ENCODE measurements around the gene APOBEC3G. TPM values are rescaled to one million over a fixed set of nuclear protein-coding genes. Genes with fewer than 3 reads are reported as not detected.

The APOBEC3G gene
- total RNA-seq, 1 donor, result 31.3 TPM

DNA sequence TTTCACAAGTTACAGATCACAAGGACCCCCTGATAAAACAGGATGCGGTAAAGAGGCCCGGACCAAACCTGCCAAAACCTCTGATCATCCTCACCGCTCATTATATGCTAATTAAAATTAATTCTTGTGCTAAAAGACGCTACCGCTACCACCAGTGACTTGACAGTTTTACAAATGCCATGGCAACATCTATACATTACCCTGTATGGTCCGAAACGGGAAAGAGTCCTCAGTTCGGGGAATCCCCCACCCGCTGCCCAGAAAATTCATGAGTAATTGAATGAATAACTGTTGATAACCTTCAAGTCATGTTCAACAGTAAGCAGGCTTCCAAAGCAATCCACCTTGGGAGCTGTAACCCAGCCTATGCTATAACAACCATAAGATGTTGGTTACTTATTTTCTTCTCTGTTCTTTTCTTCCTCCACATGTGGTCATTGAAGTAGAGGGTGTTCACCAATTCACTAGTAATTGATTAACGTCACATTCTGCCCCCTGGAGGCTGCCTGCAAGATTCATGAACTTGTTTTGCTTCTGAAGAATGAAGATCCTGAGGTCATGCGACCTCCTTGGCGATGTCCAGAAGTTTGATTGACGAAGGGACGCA, 40.6 kb downstream of the APOBEC3G start:
- no peaks in the 10 kb centered on the region for H3K9me3 ChIP-seq (ENCODE audit: low read depth, low read length)
- no peaks in the 10 kb centered on the region for H3K27me3 ChIP-seq (ENCODE audit: insufficient read depth, low read length)
- peaks cover 44% of the 10 kb centered on the region for H3K4me1 ChIP-seq (ENCODE audit: insufficient read depth, low read length)
- no peak overlapping the region for H3K4me3 ChIP-seq (ENCODE audit: low read length)

GRCh38 chr22:39120983-39121382, 43.9 kb downstream of the APOBEC3G start:
- no peaks in the 10 kb centered on the region for H3K9me3 ChIP-seq (ENCODE audit: low read depth, low read length)
- no peaks in the 10 kb centered on the region for H3K27me3 ChIP-seq (ENCODE audit: insufficient read depth, low read length)
- peaks cover 30% of the 10 kb centered on the region for H3K4me1 ChIP-seq (ENCODE audit: insufficient read depth, low read length)
- H3K4me3 ChIP-seq (ENCODE audit: low read length), result no peak overlapping the region

GRCh38 chr22:39122772-39123470, 45.8 kb downstream of the APOBEC3G start:
- H3K4me1 ChIP-seq (ENCODE audit: insufficient read depth, low read length), result peaks cover 10% of the 10 kb centered on the region
- no peaks in the 10 kb centered on the region for H3K27me3 ChIP-seq (ENCODE audit: insufficient read depth, low read length)
- H3K9me3 ChIP-seq (ENCODE audit: low read depth, low read length), result no peaks in the 10 kb centered on the region
- no peak overlapping the region for H3K4me3 ChIP-seq (ENCODE audit: low read length)

GRCh38 chr22:39123751-39124581, 46.9 kb downstream of the APOBEC3G start:
- Histone ChIP-seq H3K4me3 (ENCODE audit: low read length) (no peak overlapping the region), H3K9me3 (ENCODE audit: low read depth, low read length) (no peaks in the 10 kb centered on the region), H3K4me1 (ENCODE audit: insufficient read depth, low read length) (peaks cover 3% of the 10 kb centered on the region), H3K27me3 (ENCODE audit: insufficient read depth, low read length) (no peaks in the 10 kb centered on the region)

DNA sequence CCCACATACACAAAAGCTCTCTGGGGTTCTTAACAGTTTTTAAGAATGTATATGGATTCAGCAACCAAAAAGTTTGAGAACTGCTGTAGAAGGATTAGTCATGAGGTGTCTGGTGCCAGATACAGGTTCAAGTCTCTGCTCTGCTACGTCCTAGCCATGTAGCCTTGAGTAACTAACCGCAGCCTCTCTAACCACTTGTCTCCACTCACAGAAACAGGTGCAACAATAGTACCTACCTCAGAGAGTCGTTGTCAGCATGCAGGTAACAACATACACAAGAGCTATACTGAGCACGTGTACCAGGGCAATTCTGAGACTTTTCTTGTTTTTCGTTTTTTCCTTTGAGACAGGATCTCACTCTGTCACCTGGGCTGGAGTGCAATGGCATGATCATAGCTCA, 48.5 kb downstream of the APOBEC3G start:
- Histone ChIP-seq H3K27me3 (ENCODE audit: insufficient read depth, low read length) (no peaks in the 10 kb centered on the region), H3K9me3 (ENCODE audit: low read depth, low read length) (no peaks in the 10 kb centered on the region), H3K4me1 (ENCODE audit: insufficient read depth, low read length) (peaks cover 3% of the 10 kb centered on the region), H3K4me3 (ENCODE audit: low read length) (no peak overlapping the region)

DNA sequence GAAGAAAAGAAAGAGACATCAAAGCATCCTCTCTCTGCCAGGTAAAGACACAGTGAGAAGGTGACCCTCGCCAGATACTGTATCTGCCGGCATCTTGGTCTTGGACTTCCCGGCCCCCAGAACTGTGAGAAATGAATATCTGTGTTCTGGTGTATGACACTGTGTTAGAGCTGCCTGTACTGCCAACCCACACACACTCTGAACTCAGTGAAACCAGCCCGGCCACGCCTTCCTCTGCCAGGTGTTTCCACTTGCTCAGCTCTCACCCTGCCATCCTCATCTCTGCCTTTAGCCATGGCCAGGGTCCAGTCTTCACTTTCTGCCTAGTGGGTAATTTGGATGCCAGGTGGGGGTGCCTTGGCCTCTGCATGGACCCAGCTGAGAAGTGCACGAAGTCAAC, 51.4 kb downstream of the APOBEC3G start:
- H3K9me3 ChIP-seq (ENCODE audit: low read depth, low read length), result no peaks in the 10 kb centered on the region
- H3K4me3 ChIP-seq (ENCODE audit: low read length), result no peak overlapping the region
- peaks cover 4% of the 10 kb centered on the region for H3K4me1 ChIP-seq (ENCODE audit: insufficient read depth, low read length)
- no peaks in the 10 kb centered on the region for H3K27me3 ChIP-seq (ENCODE audit: insufficient read depth, low read length)

- Histone ChIP-seq H3K9me3 (ENCODE audit: low read depth, low read length) (no peaks in the 10 kb centered on the region), H3K4me1 (ENCODE audit: insufficient read depth, low read length) (peaks cover 4% of the 10 kb centered on the region), H3K4me3 (ENCODE audit: low read length) (no peak overlapping the region), H3K27me3 (ENCODE audit: insufficient read depth, low read length) (no peaks in the 10 kb centered on the region)
These were observed 52.0 kb downstream of the APOBEC3G start for GRCh38 chr22:39129081-39129480.

DNA sequence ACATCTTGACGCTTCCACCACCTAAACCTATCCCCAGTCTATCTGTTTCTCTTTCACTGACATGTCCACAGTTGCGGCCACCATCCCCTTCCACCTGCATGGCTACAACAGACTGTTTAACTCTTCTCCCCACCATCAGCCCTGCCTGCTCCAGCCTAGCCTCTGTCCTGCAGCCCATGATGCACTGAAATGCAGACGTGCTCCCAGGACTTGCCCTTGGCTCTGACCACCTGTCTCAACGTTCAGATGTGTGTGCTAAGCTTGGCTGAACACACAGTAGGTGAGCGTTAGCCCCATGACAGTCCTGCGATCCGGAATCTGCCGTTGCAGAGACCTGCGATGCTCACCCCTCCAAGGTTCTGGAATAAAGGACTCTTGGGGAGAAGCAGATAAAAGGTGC, 52.7 kb downstream of the APOBEC3G start:
- Histone ChIP-seq H3K4me1 (ENCODE audit: insufficient read depth, low read length) (peaks cover 4% of the 10 kb centered on the region), H3K27me3 (ENCODE audit: insufficient read depth, low read length) (no peaks in the 10 kb centered on the region), H3K4me3 (ENCODE audit: low read length) (no peak overlapping the region), H3K9me3 (ENCODE audit: low read depth, low read length) (no peaks in the 10 kb centered on the region)

GRCh38 chr22:39130152-39130704, 53.2 kb downstream of the APOBEC3G start:
- Histone ChIP-seq H3K27me3 (ENCODE audit: insufficient read depth, low read length) (no peaks in the 10 kb centered on the region), H3K4me1 (ENCODE audit: insufficient read depth, low read length) (peaks cover 4% of the 10 kb centered on the region), H3K4me3 (ENCODE audit: low read length) (no peak overlapping the region), H3K9me3 (ENCODE audit: low read depth, low read length) (no peaks in the 10 kb centered on the region)

DNA sequence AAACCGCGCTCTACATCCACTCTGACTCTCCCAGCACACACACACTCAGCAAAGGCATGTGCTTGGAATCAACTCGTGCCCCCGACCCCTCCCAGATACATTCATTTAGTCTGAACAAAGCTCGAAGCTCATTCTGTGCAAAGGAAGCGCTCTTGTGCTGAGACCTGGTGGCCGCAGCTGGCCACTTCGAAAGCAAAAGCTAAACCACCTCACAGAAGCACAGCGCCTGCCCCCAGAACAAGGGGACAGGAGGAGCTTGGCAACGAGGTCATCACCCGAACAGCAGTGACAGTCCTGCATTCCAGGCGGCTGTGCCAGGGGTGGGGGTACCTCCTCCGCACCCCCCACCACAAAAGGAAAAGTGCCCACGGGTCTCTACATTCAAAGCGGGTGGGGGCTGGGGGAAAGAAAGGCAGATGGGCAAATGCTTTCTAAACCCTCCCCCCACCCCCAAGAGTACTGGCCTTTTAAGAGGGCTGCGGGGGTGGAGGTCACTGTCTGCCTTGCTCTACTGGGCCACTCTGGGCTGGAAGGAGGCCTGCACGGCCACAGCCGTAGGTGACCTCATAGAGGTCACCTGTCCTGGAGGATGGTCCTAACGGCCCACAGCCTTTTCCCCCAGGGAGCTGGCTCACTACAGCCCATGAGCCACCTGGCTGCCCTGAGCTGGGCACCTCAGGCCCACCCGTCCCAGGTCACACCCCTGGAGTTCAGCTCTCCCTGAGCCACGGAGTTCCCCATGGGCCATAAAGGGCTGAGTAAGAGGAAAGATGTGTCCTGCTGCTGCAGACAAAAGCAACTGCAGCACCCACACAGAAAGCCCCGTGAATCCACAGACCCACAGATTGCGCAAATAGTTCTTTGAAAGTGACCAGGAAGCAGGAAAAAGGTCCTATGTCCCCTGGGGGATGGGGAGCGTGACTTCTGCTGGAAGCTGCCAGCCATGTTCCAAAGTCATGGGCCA, 54.1 kb downstream of the APOBEC3G start:
- H3K9me3 ChIP-seq (ENCODE audit: low read depth, low read length), result no peaks in the 10 kb centered on the region
- H3K4me1 ChIP-seq (ENCODE audit: insufficient read depth, low read length), result peaks cover 4% of the 10 kb centered on the region
- no peaks in the 10 kb centered on the region for H3K27me3 ChIP-seq (ENCODE audit: insufficient read depth, low read length)
- no peak overlapping the region for H3K4me3 ChIP-seq (ENCODE audit: low read length)

DNA sequence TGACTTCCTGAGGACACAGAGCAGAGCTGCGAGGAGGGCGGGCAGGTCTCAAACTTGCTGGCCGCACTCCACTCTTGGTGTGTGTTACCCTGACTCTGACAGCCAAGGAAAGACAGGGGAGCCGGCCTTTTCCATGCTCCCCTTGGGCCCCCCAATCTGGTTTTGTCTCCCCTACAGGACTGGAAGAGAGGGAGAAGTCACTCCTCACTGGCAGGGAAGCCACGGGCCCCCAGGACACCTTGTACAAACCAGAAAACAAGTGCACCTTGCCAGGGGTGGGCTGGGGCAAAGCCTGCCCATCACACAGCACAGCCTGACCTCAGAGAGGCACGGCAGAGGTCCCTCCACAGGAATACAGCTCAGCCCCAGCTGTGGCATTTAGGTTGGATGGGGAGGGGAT, 55.2 kb downstream of the APOBEC3G start:
- H3K4me3 ChIP-seq (ENCODE audit: low read length), result no peak overlapping the region
- H3K9me3 ChIP-seq (ENCODE audit: low read depth, low read length), result no peaks in the 10 kb centered on the region
- peaks cover 4% of the 10 kb centered on the region for H3K4me1 ChIP-seq (ENCODE audit: insufficient read depth, low read length)
- H3K27me3 ChIP-seq (ENCODE audit: insufficient read depth, low read length), result no peaks in the 10 kb centered on the region

- Histone ChIP-seq H3K4me3 (ENCODE audit: low read length) (no peak overlapping the region), H3K27me3 (ENCODE audit: insufficient read depth, low read length) (no peaks in the 10 kb centered on the region), H3K4me1 (ENCODE audit: insufficient read depth, low read length) (peaks cover 4% of the 10 kb centered on the region), H3K9me3 (ENCODE audit: low read depth, low read length) (no peaks in the 10 kb centered on the region)
These were observed 55.9 kb downstream of the APOBEC3G start for GRCh38 chr22:39132871-39133524.

DNA sequence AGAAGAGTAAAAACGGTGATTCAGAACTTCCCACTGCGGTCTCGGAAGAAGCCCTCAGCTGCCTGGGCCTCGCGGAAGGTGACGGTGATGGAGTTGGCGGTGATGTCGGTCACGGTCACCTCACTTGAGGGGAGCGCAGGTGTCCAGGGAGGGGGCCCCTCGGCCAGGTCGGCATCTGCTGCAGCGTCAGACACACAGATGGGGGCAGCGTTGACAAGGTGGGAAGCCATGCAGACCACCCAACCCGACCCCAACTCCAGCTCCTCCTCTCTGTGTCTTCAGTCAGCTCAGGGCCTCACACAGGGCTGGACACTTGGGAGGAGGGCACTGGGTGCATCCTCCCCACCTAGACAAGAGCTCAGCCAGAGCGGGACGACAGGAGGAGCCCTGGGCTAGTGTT, 56.8 kb downstream of the APOBEC3G start:
- H3K27me3 ChIP-seq (ENCODE audit: insufficient read depth, low read length), result no peaks in the 10 kb centered on the region
- no peaks in the 10 kb centered on the region for H3K9me3 ChIP-seq (ENCODE audit: low read depth, low read length)
- H3K4me1 ChIP-seq (ENCODE audit: insufficient read depth, low read length), result peaks cover 4% of the 10 kb centered on the region
- no peak overlapping the region for H3K4me3 ChIP-seq (ENCODE audit: low read length)
